ENCODE data around the gene LRRN2.

LRRN2 gene

GRCh38 chr1:204592246-204592948 is 93.1 kb downstream of the LRRN2 start:
- no peak for DNase-seq

- DNase-seq, result no peak
These were observed 94.0 kb downstream of the LRRN2 start for GRCh38 chr1:204591473-204592090.

- no peak for DNase-seq
These were observed 96.0 kb downstream of the LRRN2 start for GRCh38 chr1:204589409-204590038.

GRCh38 chr1:204588826-204589225 is 96.7 kb downstream of the LRRN2 start:
- DNase-seq, result no peak

- peak; percentile 35 for DNase-seq
These were observed 97.9 kb downstream of the LRRN2 start for GRCh38 chr1:204587621-204588020.

- DNase-seq, result no peak
These were observed 100.7 kb downstream of the LRRN2 start for GRCh38 chr1:204584699-204585372.

GRCh38 chr1:204583909-204584632 is 101.5 kb downstream of the LRRN2 start:
- peak; percentile 72 for DNase-seq

GRCh38 chr1:204581759-204582158 is 103.8 kb downstream of the LRRN2 start:
- DNase-seq, result no peak

GRCh38 chr1:204580862-204581261 is 104.7 kb downstream of the LRRN2 start:
- no peak for DNase-seq

GRCh38 chr1:204579681-204580080 is 105.9 kb downstream of the LRRN2 start:
- DNase-seq, result no peak

GRCh38 chr1:204578867-204579664 is 106.5 kb downstream of the LRRN2 start:
- peak; percentile 28 for DNase-seq

GRCh38 chr1:204577794-204578478 is 107.6 kb downstream of the LRRN2 start:
- DNase-seq, result no peak

GRCh38 chr1:204576422-204576821 is 109.1 kb downstream of the LRRN2 start:
- DNase-seq, result no peak

- DNase-seq, result no peak
These were observed 110.0 kb downstream of the LRRN2 start for GRCh38 chr1:204575221-204576190.

- no peak for DNase-seq
These were observed 110.7 kb downstream of the LRRN2 start for GRCh38 chr1:204574865-204575163.

GRCh38 chr1:204574016-204574864 is 111.3 kb downstream of the LRRN2 start:
- no peak for DNase-seq

GRCh38 chr1:204572923-204573922 is 112.3 kb downstream of the LRRN2 start:
- no peak for DNase-seq

- no peak for DNase-seq
These were observed 113.9 kb downstream of the LRRN2 start for GRCh38 chr1:204571631-204572030.
